Measurements from ENCODE around the gene RAB11FIP4. TPM values are rescaled to one million over a fixed set of nuclear protein-coding genes. Genes with fewer than 3 reads are reported as not detected.
A peak's percentile ranks its signal among the peaks of the same experiment; 100 is the strongest.

Gene RAB11FIP4
- total and polyA plus RNA-seq, 10 of the 15 experiments (the other 5 are each of a cell fraction or from before 2014, with no cell fraction given): 1.4 to 27.0 (median 17.6) TPM

DNA sequence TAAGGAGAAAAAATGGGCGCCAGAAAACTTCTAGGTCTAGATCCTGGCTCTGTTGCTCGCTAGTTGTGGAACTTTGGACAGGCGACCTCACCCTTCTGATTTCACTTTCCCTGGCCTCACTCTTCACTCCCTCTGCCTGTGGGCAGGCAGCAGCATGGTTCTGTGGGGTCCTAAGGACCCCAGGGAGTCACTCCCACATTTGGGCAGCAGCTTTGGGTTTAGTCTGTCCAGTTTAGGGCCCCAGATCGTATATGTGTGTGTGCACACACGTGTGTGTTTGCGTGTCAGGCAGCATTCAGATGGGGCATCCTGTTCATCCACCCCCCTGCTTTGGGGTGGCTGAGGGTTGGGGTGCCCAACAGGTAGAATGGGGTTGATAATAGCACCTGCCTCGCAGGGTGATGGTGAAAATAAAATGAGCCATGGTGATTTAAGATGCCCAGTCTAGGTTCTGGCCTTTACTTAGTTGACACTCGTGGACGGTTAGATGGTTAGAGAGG lies 102.2 kb downstream of the RAB11FIP4 start:
- peaks cover 70% of the 10 kb centered on the region for H3K4me1 ChIP-seq (ENCODE audit: control insufficient read depth, insufficient read depth, low read length)
- ATAC-seq: peak; percentile 3; the same call in 2 of the 3 replicates
- no peaks in the 10 kb centered on the region for H3K27me3 ChIP-seq (replicated peaks in 1 of 2; ENCODE audit: control insufficient read depth in 2 of 2, insufficient read depth in 2 of 2, low read length in 1 of 2)
- ChIA-PET POLR2A (interaction anchor here (0.6 to 3.4 kb wide), 13 partner anchors 12 to 532 kb away, joined by 3 to 28 read pairs (median 4); no protein-coding TSS in a partner anchor), SMC1A (ENCODE audit: uncharacterized antibody, unreplicated experiment) (interaction anchor here (0.9 to 6.2 kb wide), 14 partner anchors 10 to 175 kb away, joined by 3 to 60 read pairs (median 6); no protein-coding TSS in a partner anchor), CTCF (interaction anchor here (0.7 to 4.4 kb wide), 14 partner anchors 13 to 408 kb away, joined by 3 to 19 read pairs (median 4); partner anchors contain the start of gene UTP6), RAD21 (ENCODE audit: unreplicated experiment) (interaction anchor here (0.6 to 5.0 kb wide), 16 partner anchors 8 to 186 kb away, joined by 3 to 61 read pairs (median 3); no protein-coding TSS in a partner anchor)
- no peaks in the 10 kb centered on the region; a peak in 1 of 4 replicates for H3K36me3 ChIP-seq (ENCODE audit: control insufficient read depth in 2 of 2, insufficient read depth in 2 of 2, low read length in 1 of 2)
- peak overlapping the region; percentile 92 for H3K27ac ChIP-seq (ENCODE audit: control insufficient read depth, insufficient read depth)
- intact Hi-C loops (cut with micrococcal nuclease; ENCODE audit: unreplicated experiment) (loop anchor here (1.0 to 5.0 kb wide), 2 partner anchors 15 to 44 kb away; no protein-coding TSS in a partner anchor), in situ Hi-C loops (cut with MboI) (no loop called here)
- H3K9me3 ChIP-seq (replicated peaks; ENCODE audit: control insufficient read depth, insufficient read depth, low read length): no peaks in the 10 kb centered on the region
- H3K79me2 ChIP-seq (ENCODE audit: control insufficient read depth, insufficient read depth, low read length): peaks cover 29% of the 10 kb centered on the region
- no peaks in the 10 kb centered on the region for H4K20me1 ChIP-seq (ENCODE audit: control insufficient read depth, insufficient read depth)
- H3K4me2 ChIP-seq (ENCODE audit: control insufficient read depth, insufficient read depth): peak overlapping the region; percentile 84
- DNase-seq (ENCODE audit: low read depth, low spot score): no peak
- peak overlapping the region; percentile 22; the same call in 1 of the 2 replicates for H2AFZ ChIP-seq (ENCODE audit: control insufficient read depth, low read depth, low read length)
- no TSS peak for BruUV-seq (replicated peaks)
- H3K4me3 ChIP-seq: peak overlapping the region; percentile 56
- H3K9ac ChIP-seq (ENCODE audit: control insufficient read depth, insufficient read depth, low read length): peak overlapping the region; percentile 70
- FAIRE-seq: no peak
- 17% methylated on average over 9 of the region's 9 CpGs for WGBS (ENCODE audit: insufficient coverage, insufficient replicate concordance, low lambda C conversion rate, missing lambda C conversion rate)
- TF ChIP-seq MTA3 (IDR thresholded peaks at IDR 0.05; ENCODE audit: borderline replicate concordance, low read length): no peak
- TF ChIP-seq POLR2AphosphoS2 (IDR thresholded peaks at IDR 0.05; ENCODE audit: low read depth, low read length): no peak
- no peak for TF ChIP-seq PAX5 (IDR thresholded peaks at IDR 0.05; ENCODE audit: borderline replicate concordance, low read depth, low read length)
- TF ChIP-seq ZNF592 (IDR thresholded peaks at IDR 0.05): no peak
- TF ChIP-seq NFXL1 (IDR thresholded peaks at IDR 0.05; ENCODE audit: borderline replicate concordance): no peak
- TF ChIP-seq NR2C1 (IDR thresholded peaks at IDR 0.05): no peak
- no peak for TF ChIP-seq FOXM1 (IDR thresholded peaks at IDR 0.05; ENCODE audit: low read depth, low read length)
- TF ChIP-seq CEBPB (IDR thresholded peaks at IDR 0.05; ENCODE audit: borderline replicate concordance in 1 of 2, low read depth in 2 of 2, low read length in 2 of 2): no peak
- TF ChIP-seq, protein P1, sequence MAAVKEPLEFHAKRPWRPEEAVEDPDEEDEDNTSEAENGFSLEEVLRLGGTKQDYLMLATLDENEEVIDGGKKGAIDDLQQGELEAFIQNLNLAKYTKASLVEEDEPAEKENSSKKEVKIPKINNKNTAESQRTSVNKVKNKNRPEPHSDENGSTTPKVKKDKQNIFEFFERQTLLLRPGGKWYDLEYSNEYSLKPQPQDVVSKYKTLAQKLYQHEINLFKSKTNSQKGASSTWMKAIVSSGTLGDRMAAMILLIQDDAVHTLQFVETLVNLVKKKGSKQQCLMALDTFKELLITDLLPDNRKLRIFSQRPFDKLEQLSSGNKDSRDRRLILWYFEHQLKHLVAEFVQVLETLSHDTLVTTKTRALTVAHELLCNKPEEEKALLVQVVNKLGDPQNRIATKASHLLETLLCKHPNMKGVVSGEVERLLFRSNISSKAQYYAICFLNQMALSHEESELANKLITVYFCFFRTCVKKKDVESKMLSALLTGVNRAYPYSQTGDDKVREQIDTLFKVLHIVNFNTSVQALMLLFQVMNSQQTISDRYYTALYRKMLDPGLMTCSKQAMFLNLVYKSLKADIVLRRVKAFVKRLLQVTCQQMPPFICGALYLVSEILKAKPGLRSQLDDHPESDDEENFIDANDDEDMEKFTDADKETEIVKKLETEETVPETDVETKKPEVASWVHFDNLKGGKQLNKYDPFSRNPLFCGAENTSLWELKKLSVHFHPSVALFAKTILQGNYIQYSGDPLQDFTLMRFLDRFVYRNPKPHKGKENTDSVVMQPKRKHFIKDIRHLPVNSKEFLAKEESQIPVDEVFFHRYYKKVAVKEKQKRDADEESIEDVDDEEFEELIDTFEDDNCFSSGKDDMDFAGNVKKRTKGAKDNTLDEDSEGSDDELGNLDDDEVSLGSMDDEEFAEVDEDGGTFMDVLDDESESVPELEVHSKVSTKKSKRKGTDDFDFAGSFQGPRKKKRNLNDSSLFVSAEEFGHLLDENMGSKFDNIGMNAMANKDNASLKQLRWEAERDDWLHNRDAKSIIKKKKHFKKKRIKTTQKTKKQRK (IDR thresholded peaks at IDR 0.05; ENCODE audit: low read depth, low read length): no peak
- no peak for TF ChIP-seq SIN3A (IDR thresholded peaks at IDR 0.05; ENCODE audit: low read depth, low read length)
- no peak for TF ChIP-seq SPI1 (IDR thresholded peaks at IDR 0.05; ENCODE audit: borderline replicate concordance, insufficient read depth, low read depth, low read length)
- no peak for TF ChIP-seq ZSCAN29 (IDR thresholded peaks at IDR 0.05)
- TF ChIP-seq POLR2A (IDR thresholded peaks at IDR 0.05; ENCODE audit: low read depth, low read length): no peak
- TF ChIP-seq SIX5 (IDR thresholded peaks at IDR 0.05; ENCODE audit: low read depth, low read length, severe bottlenecking): no peak
- TF ChIP-seq RAD51 (IDR thresholded peaks at IDR 0.05): no peak
- TF ChIP-seq, protein P2, sequence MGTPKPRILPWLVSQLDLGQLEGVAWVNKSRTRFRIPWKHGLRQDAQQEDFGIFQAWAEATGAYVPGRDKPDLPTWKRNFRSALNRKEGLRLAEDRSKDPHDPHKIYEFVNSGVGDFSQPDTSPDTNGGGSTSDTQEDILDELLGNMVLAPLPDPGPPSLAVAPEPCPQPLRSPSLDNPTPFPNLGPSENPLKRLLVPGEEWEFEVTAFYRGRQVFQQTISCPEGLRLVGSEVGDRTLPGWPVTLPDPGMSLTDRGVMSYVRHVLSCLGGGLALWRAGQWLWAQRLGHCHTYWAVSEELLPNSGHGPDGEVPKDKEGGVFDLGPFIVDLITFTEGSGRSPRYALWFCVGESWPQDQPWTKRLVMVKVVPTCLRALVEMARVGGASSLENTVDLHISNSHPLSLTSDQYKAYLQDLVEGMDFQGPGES (IDR thresholded peaks at IDR 0.05): no peak
- no peak for TF ChIP-seq ZNF217 (IDR thresholded peaks at IDR 0.05)
